ENCODE data around the gene FAM234A.

FAM234A gene

GRCh38 chr16:287981-288920 is 53.6 kb downstream of the FAM234A start:
- DNase-seq (no peak), ATAC-seq (no peak)
- H3K9me3 Mint-ChIP-seq, result no peaks in the 10 kb centered on the region
- H3K27ac Mint-ChIP-seq, result no peak overlapping the region
- H3K4me3 Mint-ChIP-seq, result no peak overlapping the region
- H3K4me1 Mint-ChIP-seq, result no peaks in the 10 kb centered on the region
- H3K27me3 Mint-ChIP-seq, result no peaks in the 10 kb centered on the region
- H3K36me3 Mint-ChIP-seq (ENCODE audit: low read depth), result peaks cover 14% of the 10 kb centered on the region

GRCh38 chr16:289395-289997 is 54.9 kb downstream of the FAM234A start:
- Mint-ChIP-seq H3K27ac (no peak overlapping the region), H3K36me3 (ENCODE audit: low read depth) (peaks cover 19% of the 10 kb centered on the region), H3K27me3 (no peaks in the 10 kb centered on the region), H3K4me1 (no peaks in the 10 kb centered on the region), H3K9me3 (no peaks in the 10 kb centered on the region), H3K4me3 (no peak overlapping the region)
- DNase-seq (no peak), ATAC-seq (no peak)

GRCh38 chr16:290015-290680 is 55.5 kb downstream of the FAM234A start:
- peaks cover 19% of the 10 kb centered on the region for H3K36me3 Mint-ChIP-seq (ENCODE audit: low read depth)
- H3K4me3 Mint-ChIP-seq, result no peak overlapping the region
- H3K9me3 Mint-ChIP-seq, result no peaks in the 10 kb centered on the region
- H3K27me3 Mint-ChIP-seq, result no peaks in the 10 kb centered on the region
- DNase-seq (no peak), ATAC-seq (no peak)
- H3K27ac Mint-ChIP-seq, result no peak overlapping the region
- H3K4me1 Mint-ChIP-seq, result no peaks in the 10 kb centered on the region

- no peak overlapping the region for H3K4me3 Mint-ChIP-seq
- no peaks in the 10 kb centered on the region for H3K9me3 Mint-ChIP-seq
- peaks cover 19% of the 10 kb centered on the region for H3K36me3 Mint-ChIP-seq (ENCODE audit: low read depth)
- H3K4me1 Mint-ChIP-seq, result no peaks in the 10 kb centered on the region
- no peak for ATAC-seq
- no peaks in the 10 kb centered on the region for H3K27me3 Mint-ChIP-seq
- no peak overlapping the region for H3K27ac Mint-ChIP-seq
- DNase-seq, result no peak
Measured at GRCh38 chr16:290681-291405, 56.2 kb downstream of the FAM234A start.

- Mint-ChIP-seq H3K4me3 (no peak overlapping the region), H3K36me3 (ENCODE audit: low read depth) (peaks cover 15% of the 10 kb centered on the region)
Measured at GRCh38 chr16:291539-291938, 56.9 kb downstream of the FAM234A start.

GRCh38 chr16:293043-293775 is 58.6 kb downstream of the FAM234A start:
- DNase-seq (no peak), ATAC-seq (no peak)
- no peaks in the 10 kb centered on the region for H3K9me3 Mint-ChIP-seq
- peaks cover 5% of the 10 kb centered on the region for H3K36me3 Mint-ChIP-seq (ENCODE audit: low read depth)
- H3K4me3 Mint-ChIP-seq, result no peak overlapping the region
- H3K4me1 Mint-ChIP-seq, result no peaks in the 10 kb centered on the region
- H3K27me3 Mint-ChIP-seq, result no peaks in the 10 kb centered on the region
- no peak overlapping the region for H3K27ac Mint-ChIP-seq

More at GRCh38 chr16:291539-291938, 56.9 kb downstream of the FAM234A start:
- Mint-ChIP-seq H3K9me3 (no peaks in the 10 kb centered on the region), H3K27me3 (no peaks in the 10 kb centered on the region), H3K27ac (no peak overlapping the region), H3K4me1 (no peaks in the 10 kb centered on the region)
- ATAC-seq, result no peak
- DNase-seq, result no peak

- Mint-ChIP-seq H3K4me1 (no peaks in the 10 kb centered on the region), H3K4me3 (no peak overlapping the region), H3K36me3 (ENCODE audit: low read depth) (peaks cover 5% of the 10 kb centered on the region), H3K27me3 (no peaks in the 10 kb centered on the region), H3K9me3 (no peaks in the 10 kb centered on the region), H3K27ac (no peak overlapping the region)
- DNase-seq (no peak), ATAC-seq (no peak)
Measured at GRCh38 chr16:296276-296675, 61.7 kb downstream of the FAM234A start.

- Mint-ChIP-seq H3K27me3 (no peaks in the 10 kb centered on the region), H3K4me3 (no peak overlapping the region), H3K36me3 (ENCODE audit: low read depth) (peaks cover 5% of the 10 kb centered on the region), H3K27ac (no peak overlapping the region), H3K4me1 (no peaks in the 10 kb centered on the region), H3K9me3 (no peaks in the 10 kb centered on the region)
- ATAC-seq (no peak), DNase-seq (no peak)
Measured at GRCh38 chr16:296806-297510, 62.3 kb downstream of the FAM234A start.

GRCh38 chr16:297832-298231 is 63.2 kb downstream of the FAM234A start:
- Mint-ChIP-seq H3K27ac (no peak overlapping the region), H3K36me3 (ENCODE audit: low read depth) (peaks cover 5% of the 10 kb centered on the region), H3K9me3 (no peaks in the 10 kb centered on the region), H3K27me3 (no peaks in the 10 kb centered on the region), H3K4me3 (no peak overlapping the region), H3K4me1 (no peaks in the 10 kb centered on the region)
- no peak for ATAC-seq
- DNase-seq, result no peak

GRCh38 chr16:301235-301634 is 66.6 kb downstream of the FAM234A start:
- DNase-seq (no peak), ATAC-seq (no peak)
- Mint-ChIP-seq H3K4me1 (peaks cover 3% of the 10 kb centered on the region), H3K27me3 (no peaks in the 10 kb centered on the region), H3K4me3 (no peak overlapping the region), H3K36me3 (ENCODE audit: low read depth) (peaks cover 8% of the 10 kb centered on the region), H3K9me3 (no peaks in the 10 kb centered on the region), H3K27ac (no peak overlapping the region)

GRCh38 chr16:301950-302349 is 67.3 kb downstream of the FAM234A start:
- Mint-ChIP-seq H3K27ac (no peak overlapping the region), H3K4me1 (peaks cover 4% of the 10 kb centered on the region), H3K36me3 (ENCODE audit: low read depth) (peaks cover 8% of the 10 kb centered on the region), H3K9me3 (no peaks in the 10 kb centered on the region), H3K4me3 (no peak overlapping the region), H3K27me3 (no peaks in the 10 kb centered on the region)
- no peak for ATAC-seq
- DNase-seq, result no peak

GRCh38 chr16:303760-304505 is 69.3 kb downstream of the FAM234A start:
- no peak overlapping the region for H3K27ac Mint-ChIP-seq
- no peak overlapping the region for H3K4me3 Mint-ChIP-seq
- DNase-seq (no peak), ATAC-seq (no peak)
- peaks cover 4% of the 10 kb centered on the region for H3K4me1 Mint-ChIP-seq
- peaks cover 11% of the 10 kb centered on the region for H3K36me3 Mint-ChIP-seq (ENCODE audit: low read depth)
- no peaks in the 10 kb centered on the region for H3K9me3 Mint-ChIP-seq
- no peaks in the 10 kb centered on the region for H3K27me3 Mint-ChIP-seq
